ENCODE data around the gene TRIM24. TPM values are rescaled to one million over a fixed set of nuclear protein-coding genes. Genes with fewer than 3 reads are reported as not detected.

TRIM24 gene
- total and polyA plus RNA-seq, 8 donors = 22.4 to 81.2 (median 69.9) TPM

DNA sequence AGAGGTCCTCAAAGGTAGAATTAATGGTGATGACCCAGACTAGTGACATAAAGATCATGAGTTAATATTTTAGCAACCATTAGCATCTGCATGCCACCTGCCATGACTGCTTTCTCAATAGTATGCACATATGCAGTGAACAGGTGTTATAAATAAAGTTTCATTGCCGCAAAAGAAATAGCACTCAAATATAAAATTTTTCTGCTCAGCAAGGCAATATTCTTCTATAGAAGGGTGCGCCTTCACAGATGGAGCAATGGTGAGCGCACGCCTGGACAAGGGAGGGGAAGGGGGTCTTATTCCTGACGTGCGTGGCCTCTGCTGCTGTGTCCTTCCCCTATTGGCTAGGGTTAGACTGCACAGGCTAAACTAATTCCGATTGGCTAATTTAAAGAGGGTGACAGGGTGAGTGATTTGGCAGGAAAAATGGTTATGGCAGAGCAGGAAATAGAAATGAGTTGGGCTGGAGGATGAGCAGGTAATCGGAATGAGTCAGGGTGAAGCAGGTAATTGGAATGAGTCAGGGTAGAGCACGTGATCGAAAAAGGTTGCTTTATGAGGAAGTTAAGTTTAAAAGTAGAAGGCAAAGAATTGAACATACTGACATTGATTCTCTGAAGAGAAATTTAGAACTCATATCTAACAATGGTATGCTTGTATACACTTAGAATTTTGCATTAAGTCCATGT, 24.7 kb upstream of the TRIM24 start:
- TF ChIP-seq, protein P1, sequence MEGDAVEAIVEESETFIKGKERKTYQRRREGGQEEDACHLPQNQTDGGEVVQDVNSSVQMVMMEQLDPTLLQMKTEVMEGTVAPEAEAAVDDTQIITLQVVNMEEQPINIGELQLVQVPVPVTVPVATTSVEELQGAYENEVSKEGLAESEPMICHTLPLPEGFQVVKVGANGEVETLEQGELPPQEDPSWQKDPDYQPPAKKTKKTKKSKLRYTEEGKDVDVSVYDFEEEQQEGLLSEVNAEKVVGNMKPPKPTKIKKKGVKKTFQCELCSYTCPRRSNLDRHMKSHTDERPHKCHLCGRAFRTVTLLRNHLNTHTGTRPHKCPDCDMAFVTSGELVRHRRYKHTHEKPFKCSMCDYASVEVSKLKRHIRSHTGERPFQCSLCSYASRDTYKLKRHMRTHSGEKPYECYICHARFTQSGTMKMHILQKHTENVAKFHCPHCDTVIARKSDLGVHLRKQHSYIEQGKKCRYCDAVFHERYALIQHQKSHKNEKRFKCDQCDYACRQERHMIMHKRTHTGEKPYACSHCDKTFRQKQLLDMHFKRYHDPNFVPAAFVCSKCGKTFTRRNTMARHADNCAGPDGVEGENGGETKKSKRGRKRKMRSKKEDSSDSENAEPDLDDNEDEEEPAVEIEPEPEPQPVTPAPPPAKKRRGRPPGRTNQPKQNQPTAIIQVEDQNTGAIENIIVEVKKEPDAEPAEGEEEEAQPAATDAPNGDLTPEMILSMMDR (IDR thresholded peaks at IDR 0.05) = no peak
- intact Hi-C loops (cut with DNase I) = no loop called here
- no peak for DNase-seq
- Histone ChIP-seq H3K36me3 (no peaks in the 10 kb centered on the region), H3K9me3 (peaks cover 0 to 20% of the 10 kb centered on the region in 2 donors), H3K27ac (no peak overlapping the region), H3K27me3 (no peaks in the 10 kb centered on the region), H3K4me3 (no peak overlapping the region), H3K4me1 (no peaks in the 10 kb centered on the region)
- no peak for ATAC-seq

- intact Hi-C loops (cut with DNase I) = no loop called here
- ATAC-seq = no peak
- Histone ChIP-seq H3K4me3 (no peak overlapping the region), H3K9me3 (peaks cover 0 to 13% of the 10 kb centered on the region in 2 donors), H3K27me3 (no peaks in the 10 kb centered on the region), H3K27ac (no peak overlapping the region), H3K4me1 (no peaks in the 10 kb centered on the region), H3K36me3 (no peaks in the 10 kb centered on the region)
- TF ChIP-seq, protein P1 (IDR thresholded peaks at IDR 0.05) = no peak
- DNase-seq = no peak
Measured at GRCh38 chr7:138436388-138436787, 23.7 kb upstream of the TRIM24 start.

GRCh38 chr7:138440460-138440859, 19.6 kb upstream of the TRIM24 start:
- H3K4me1 ChIP-seq = no peaks in the 10 kb centered on the region
- no peak overlapping the region for H3K4me3 ChIP-seq
- no peak overlapping the region for H3K27ac ChIP-seq
- TF ChIP-seq, protein P1 (IDR thresholded peaks at IDR 0.05) = no peak
- peaks cover 0 to 10% of the 10 kb centered on the region in 2 donors for H3K9me3 ChIP-seq
- DNase-seq (no peak), ATAC-seq (no peak)
- H3K36me3 ChIP-seq = no peaks in the 10 kb centered on the region
- intact Hi-C loops (cut with DNase I) = no loop called here
- no peaks in the 10 kb centered on the region for H3K27me3 ChIP-seq

GRCh38 chr7:138442822-138443221, 17.2 kb upstream of the TRIM24 start:
- TF ChIP-seq, protein P1 (IDR thresholded peaks at IDR 0.05) = no peak
- Histone ChIP-seq H3K4me3 (no peak overlapping the region), H3K4me1 (no peaks in the 10 kb centered on the region), H3K9me3 (peaks cover 0 to 10% of the 10 kb centered on the region in 2 donors), H3K36me3 (no peaks in the 10 kb centered on the region), H3K27me3 (no peaks in the 10 kb centered on the region), H3K27ac (no peak overlapping the region)
- ATAC-seq = no peak
- DNase-seq = no peak
- intact Hi-C loops (cut with DNase I) = no loop called here

- H3K36me3 ChIP-seq = no peaks in the 10 kb centered on the region
- H3K9me3 ChIP-seq = no peaks in the 10 kb centered on the region
- TF ChIP-seq, protein P1 (IDR thresholded peaks at IDR 0.05) = no peak
- no peak overlapping the region for H3K27ac ChIP-seq
- no peak for ATAC-seq
- H3K4me1 ChIP-seq = no peaks in the 10 kb centered on the region
- no peaks in the 10 kb centered on the region for H3K27me3 ChIP-seq
- intact Hi-C loops (cut with DNase I) = no loop called here
- H3K4me3 ChIP-seq = no peak overlapping the region
- no peak for DNase-seq
Measured at GRCh38 chr7:138449580-138449979, 10.5 kb upstream of the TRIM24 start.

Measured in left lung (tissue), 10 donors.